GM18861 (cell line): ENCODE data around the gene NRXN2.

Experiments
- ATAC-seq: cut with Tn5 transposase; IDR thresholded peaks from one replicate; pipeline ENCODE4 v1.9.1; 2021; ENCODE audit not compliant: unreplicated experiment

NRXN2 gene

GRCh38 chr11:64632654-64633053 lies 90.3 kb downstream of the NRXN2 start:
- no peak for ATAC-seq

DNA sequence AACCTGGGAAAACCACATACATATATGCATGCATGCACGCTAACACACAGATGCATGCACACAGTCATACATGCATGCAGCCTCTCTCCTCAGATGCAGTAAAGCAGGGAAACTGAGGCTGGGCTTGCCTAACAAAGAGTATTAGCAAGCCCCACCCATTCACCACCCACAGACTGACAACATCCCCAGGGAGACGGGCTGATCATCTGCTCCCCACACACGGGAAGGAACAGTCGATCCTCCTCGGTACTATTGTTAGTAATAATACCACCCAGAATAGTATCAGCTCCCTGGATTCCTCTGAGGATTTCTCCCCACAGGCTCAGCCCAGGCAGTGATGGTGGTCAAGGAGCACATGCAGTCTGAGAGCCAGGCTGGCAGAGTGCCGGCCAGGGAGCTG lies 90.8 kb downstream of the NRXN2 start:
- no peak for ATAC-seq

- ATAC-seq, result no peak
Observed at GRCh38 chr11:64631675-64632074, 91.3 kb downstream of the NRXN2 start.

GRCh38 chr11:64629796-64630562 lies 93.0 kb downstream of the NRXN2 start:
- no peak for ATAC-seq

DNA sequence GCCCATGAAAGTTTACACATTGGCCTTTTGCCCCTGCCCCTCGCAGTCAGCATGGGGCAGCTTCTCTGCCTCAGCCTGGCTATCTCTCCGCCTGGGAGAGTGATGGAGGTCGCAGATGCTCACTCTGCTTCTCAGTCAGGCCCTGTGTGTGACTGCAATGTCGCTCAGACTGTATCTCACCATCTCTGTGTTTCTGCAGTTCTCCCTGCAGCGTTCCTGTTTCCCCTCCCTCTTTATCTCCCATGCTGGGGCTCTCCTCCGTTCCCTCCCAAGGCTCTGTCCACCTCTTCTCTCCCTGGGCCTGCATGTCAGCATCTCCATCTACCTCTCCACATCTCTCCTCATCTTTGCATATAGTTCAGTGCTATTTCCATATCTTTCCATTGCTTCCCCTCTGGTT lies 93.9 kb downstream of the NRXN2 start:
- ATAC-seq, result no peak

- no peak for ATAC-seq
Observed at GRCh38 chr11:64628596-64628995, 94.4 kb downstream of the NRXN2 start.

DNA sequence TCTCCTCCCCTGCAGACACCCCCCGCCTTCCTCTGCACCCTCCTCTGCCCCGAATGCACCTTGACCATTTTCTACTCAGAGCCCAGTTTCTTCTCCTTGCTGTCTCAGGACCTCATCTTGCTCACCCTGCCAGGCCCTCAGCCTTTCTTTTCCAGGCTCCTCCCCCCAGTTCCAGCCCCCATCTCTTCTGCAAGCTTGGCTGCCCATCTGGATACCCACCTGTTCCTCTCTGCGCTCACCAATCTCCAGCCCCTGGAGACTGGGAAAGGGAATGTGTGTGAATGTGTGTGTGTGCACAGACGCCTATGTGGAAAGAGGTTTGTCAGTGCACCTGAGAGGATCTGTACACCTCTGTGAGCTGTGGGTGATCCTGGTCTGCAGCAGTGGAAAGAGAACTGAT lies 95.6 kb downstream of the NRXN2 start:
- ATAC-seq, result no peak

- no peak for ATAC-seq
Observed at GRCh38 chr11:64626637-64627036, 96.4 kb downstream of the NRXN2 start.

DNA sequence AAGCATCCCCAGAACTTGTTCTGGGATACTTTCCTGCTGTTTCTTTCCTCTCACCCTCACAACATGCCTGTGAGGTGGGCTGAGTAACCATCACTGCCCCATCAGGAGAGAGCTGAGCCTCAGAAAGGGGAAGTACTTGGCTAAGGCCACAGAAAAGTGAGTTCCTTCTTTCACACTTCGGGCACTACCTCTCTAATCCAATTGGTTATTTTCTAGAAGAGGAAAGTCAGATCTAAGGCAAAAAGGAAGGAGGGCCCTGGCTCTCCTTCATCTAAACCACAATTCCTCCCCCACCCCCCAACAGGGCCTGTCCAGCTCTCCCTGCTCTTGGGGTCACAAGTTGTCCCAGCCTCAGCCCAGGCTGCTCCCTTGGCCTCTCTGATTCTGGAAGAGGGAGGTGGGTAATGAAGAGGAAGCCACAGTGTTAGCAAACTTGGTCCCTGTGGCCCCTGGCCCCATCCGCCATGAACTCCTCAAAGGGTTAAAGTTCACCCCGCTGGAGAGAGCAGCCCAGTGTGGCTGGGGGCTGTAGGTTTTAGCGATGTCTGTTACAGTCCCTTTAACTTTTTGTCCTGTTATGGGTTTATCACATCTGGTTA lies 98.0 kb downstream of the NRXN2 start:
- no peak for ATAC-seq

- ATAC-seq, result no peak
Observed at GRCh38 chr11:64622681-64623080, 100.3 kb downstream of the NRXN2 start.

DNA sequence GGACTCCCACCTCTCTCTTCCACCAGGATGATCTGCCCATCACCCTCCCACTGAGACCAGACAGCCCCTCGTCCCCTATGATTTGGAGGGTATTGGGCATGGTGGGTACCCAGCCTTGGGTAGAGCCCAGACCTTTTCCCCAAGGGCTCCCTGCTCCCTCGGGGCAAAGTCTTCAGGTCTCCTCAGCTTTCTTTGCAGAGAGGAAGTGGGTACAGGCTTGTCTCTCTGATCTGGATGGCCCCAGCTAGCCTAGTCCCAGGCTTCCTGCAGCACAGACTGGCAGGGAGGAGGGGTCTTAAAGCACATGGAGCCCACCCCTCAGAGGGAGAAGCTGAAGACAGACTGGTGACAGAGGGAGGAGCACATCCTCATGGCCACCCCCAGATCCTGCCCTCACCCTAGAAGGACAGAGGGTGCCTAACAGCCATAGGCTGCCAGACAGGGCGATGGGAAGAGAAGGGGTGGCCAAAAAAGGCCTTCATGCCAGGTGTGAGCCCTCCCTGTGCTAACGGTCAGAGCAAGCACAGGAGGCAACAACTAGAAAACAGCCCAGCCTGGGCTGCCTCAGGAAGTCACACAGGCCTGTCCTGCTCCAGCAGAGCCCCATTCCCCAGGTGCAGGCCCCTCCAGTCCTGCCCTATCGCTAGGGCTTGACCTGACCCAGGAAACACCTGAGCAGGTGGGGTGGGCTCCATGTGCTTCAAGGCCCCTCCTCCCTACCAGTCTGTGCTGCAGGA lies 101.5 kb downstream of the NRXN2 start:
- ATAC-seq, result no peak

DNA sequence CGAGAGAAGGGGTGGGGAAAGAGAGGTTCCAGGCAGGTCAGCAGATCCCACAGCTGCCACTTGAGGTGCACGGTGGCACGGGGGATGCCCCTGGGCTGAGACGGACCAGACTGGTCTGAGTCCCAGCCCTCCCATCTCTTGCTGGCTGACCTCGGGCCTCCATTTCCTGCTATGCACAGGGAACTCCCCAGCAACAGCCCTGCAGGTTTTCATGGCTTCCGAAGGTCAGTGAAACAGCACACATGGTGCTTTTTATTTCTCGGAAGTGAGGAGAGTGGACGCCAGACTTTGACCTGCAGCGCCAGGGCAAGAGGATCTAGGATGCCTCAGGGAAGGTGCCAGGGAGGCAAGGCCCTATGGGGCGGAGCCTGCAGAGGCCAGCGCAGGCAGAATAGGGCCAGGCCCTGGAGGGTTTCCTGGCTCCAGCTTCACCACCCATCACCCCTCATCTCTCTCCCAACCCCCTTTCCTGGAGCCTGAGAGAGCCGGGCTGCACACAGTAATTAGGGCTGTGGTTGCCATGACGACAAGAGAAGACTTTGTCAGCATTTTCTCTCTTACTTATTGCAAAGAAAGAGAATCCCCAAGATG lies 102.5 kb downstream of the NRXN2 start:
- no peak for ATAC-seq

DNA sequence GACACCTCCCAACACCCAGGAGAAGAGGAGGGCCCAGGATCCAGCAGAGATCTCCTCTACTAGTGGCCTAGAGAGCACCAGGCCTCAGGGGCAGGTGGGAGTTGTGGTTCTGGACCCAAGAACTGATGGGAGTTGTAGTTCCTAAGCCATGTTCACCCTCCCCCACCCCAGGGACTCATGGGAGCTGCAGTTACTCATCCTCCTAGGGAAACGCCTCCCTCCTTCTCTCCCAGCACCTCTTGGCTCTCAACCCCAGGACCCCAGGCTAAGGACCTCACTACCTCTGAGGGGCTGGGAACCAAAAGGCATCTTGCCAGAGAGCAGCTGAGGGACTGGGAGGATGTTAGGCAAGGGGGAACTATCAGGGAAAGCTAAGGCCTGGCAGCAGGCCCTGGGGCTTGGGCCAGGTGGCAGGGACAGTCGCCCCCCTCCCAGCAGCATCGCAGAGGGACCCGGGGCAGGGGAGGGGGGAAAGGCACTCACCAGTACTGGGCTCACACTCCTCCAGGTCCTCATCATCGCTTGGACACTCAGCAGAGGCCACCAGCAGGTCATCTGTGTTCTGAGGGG lies 103.1 kb downstream of the NRXN2 start:
- no peak for ATAC-seq

DNA sequence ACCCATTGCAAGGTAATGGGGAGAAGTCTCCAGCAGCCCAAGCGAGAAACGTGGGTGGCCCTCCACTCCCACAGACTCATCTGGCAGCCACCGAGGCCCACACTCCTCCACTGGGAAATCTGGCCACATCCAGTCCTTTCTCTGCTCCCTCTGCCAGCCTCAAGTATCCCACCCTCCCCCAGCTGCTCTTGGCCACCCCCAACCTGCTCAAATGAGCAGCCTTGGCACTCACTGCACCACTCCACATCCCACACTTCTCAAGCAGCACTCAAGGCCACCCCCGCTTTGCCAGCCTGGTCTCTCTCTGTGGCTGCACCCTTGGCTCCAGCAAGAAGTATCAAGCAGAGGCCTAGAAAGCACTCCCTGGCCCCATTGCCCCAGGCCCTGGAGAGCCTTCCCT lies 103.8 kb downstream of the NRXN2 start:
- no peak for ATAC-seq

GRCh38 chr11:64616817-64617216 lies 106.2 kb downstream of the NRXN2 start:
- ATAC-seq, result no peak

DNA sequence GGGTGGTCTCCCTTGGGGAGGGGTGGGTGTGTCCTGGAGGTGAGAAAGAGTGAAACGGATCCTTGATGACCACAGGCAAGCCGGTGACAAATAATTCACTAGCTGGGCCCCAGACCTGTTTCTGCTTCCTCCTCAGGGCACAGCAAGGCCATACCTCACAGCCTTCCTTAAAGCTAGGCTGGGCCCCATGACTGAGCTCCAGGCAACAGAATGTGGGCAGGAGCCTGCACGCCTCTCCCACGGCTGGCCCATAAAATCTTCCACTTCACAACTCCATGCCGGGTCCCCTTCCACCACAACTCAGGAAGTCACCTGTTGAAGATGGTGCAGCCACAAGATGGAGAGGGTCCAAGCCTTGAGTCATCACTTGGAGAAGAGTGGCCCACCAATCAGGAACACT lies 108.1 kb downstream of the NRXN2 start:
- ATAC-seq, result no peak

DNA sequence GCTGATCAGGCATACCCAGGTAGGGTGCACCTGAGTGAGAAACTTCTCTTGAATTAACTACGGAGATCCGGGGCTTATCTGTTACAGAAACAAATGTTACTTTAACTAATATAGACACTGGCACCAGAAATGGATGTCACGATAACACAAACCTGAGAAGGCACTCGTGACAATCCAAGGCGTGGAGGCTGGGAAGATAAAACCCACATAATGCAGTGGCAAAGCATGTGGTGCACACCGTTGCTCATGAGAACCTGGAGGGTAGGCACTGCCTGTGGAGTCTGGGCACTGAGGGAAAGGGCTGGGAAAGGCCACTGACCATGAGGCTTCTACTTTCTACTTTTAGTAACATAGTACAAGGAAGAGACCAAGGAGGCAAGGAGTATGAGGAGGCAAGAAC lies 109.3 kb downstream of the NRXN2 start:
- no peak for ATAC-seq

- ATAC-seq, result no peak
Observed at GRCh38 chr11:64611869-64612646, 110.9 kb downstream of the NRXN2 start.

- no peak for ATAC-seq
Observed at GRCh38 chr11:64611176-64611575, 111.8 kb downstream of the NRXN2 start.

DNA sequence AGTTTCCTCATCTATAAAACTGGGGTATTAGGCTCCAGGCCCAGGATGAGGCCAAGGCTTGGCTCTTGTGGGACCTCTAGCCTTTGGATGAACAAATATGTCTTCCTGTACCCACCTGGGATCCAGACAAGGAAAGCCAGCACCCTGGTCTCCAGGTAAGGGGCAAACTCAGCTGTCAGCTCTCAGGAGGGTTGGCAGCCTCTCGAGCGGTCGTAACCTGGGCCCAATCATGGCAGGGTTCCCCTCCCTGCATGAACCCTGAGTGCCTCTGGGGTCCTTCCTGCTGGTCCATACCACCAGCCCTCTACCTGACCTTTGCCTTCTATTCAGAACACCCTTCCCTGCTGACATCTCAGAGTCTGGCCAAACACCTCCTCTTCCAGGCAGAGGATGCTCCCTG lies 112.4 kb downstream of the NRXN2 start:
- ATAC-seq, result no peak
